Smooth muscle cell (in vitro differentiated cells): ENCODE measurements around the gene LRFN2. TPM values are rescaled to one million over a fixed set of nuclear protein-coding genes. Genes with fewer than 3 reads are reported as not detected.

Experiments
- DNase-seq: peaks from one replicate; lab custom pipeline; 2025; ENCODE audit not compliant: unreplicated experiment; lab: John Stamatoyannopoulos, UW
- H2AFZ ChIP-seq: fragments of 200-600 bp; sonication (generic); 2 replicates; pipeline ENCODE4 v1.6.0; 2016; ENCODE audit warnings: antibody characterized with exemption, low read depth, mild to moderate bottlenecking
- H3F3A ChIP-seq: fragments of 200-600 bp; sonication (generic); 2 replicates; pipeline ENCODE4 v1.6.0; 2017; ENCODE audit warnings: antibody characterized with exemption, low read depth
- H3K27ac ChIP-seq: fragments of 200-600 bp; sonication (generic); 2 replicates; pipeline ENCODE4 v1.5.1; 2016; ENCODE audit warnings: low read depth, mild to moderate bottlenecking
- H3K27me3 ChIP-seq: fragments of 200-600 bp; sonication (generic); 2 replicates; pipeline ENCODE4 v1.6.1; 2016; ENCODE audit warnings: low read depth, mild to moderate bottlenecking
- H3K36me3 ChIP-seq: fragments of 200-600 bp; sonication (generic); 2 replicates; pipeline ENCODE4 v1.5.1; 2016; ENCODE audit warnings: low read depth
- H3K4me1 ChIP-seq: fragments of 200-600 bp; sonication (generic); 2 replicates; pipeline ENCODE4 v1.5.1; 2016; ENCODE audit warnings: low read depth
- H3K4me2 ChIP-seq: fragments of 200-600 bp; sonication (generic); 2 replicates; pipeline ENCODE4 v1.6.0; 2016; ENCODE audit warnings: mild to moderate bottlenecking
- H3K4me3 ChIP-seq: fragments of 200-600 bp; sonication (generic); 2 replicates; pipeline ENCODE4 v1.5.1; 2016; ENCODE audit warnings: mild to moderate bottlenecking
- H3K79me2 ChIP-seq: fragments of 200-600 bp; sonication (generic); 2 replicates; pipeline ENCODE4 v1.6.0; 2016; ENCODE audit warnings: low read depth, mild to moderate bottlenecking
- H3K9ac ChIP-seq: fragments of 200-600 bp; sonication (generic); 2 replicates; pipeline ENCODE4 v1.6.0; 2016; ENCODE audit warnings: low read depth
- H3K9me3 ChIP-seq: fragments of 200-600 bp; sonication (generic); replicated peaks from 2 replicates; pipeline ENCODE4 v1.5.1; 2016; ENCODE audit warnings: low read depth
- H4K20me1 ChIP-seq: fragments of 200-600 bp; sonication (generic); 2 replicates; pipeline ENCODE4 v1.6.0; 2016; ENCODE audit warnings: low read depth
- CTCF ChIP-seq: fragments of 200-600 bp; sonication (generic); IDR thresholded peaks from 2 replicates; pipeline ENCODE4 v1.5.1; 2017; ENCODE audit warnings: borderline replicate concordance, mild to moderate bottlenecking, antibody characterized with exemption; ENCODE audit not compliant: insufficient read depth, poor library complexity, severe bottlenecking
- WGBS: methylation state at CpG from one replicate; pipeline ENCODE4 v1.1.7; 2016; ENCODE audit warnings: low lambda C conversion rate; 5-methylcytosine and 5-hydroxymethylcytosine counted together
- polyA plus RNA-seq: library from polyadenylated mRNA; unstranded; fragments of >200 nt; fragmentation: Nextera tagmentation; extraction: Ambion mirVana; gene quantifications from 2 replicates; pipeline ENCODE4 v1.2.1, GENCODE V29; 2016
- total RNA-seq: library from RNA; depleted of rRNA; stranded (reverse); fragments of >200 nt; gene quantifications from 2 replicates; pipeline ENCODE4 v1.2.3, GENCODE V29; 2014

Gene LRFN2
- total and polyA plus RNA-seq, 2 experiments from 2014 or later = 0.04 to 0.57 TPM

- peaks cover 4% of the 10 kb centered on the region for H3K27me3 ChIP-seq
- no peaks in the 10 kb centered on the region for H3F3A ChIP-seq
- no peaks in the 10 kb centered on the region for H3K79me2 ChIP-seq
- H3K36me3 ChIP-seq = no peaks in the 10 kb centered on the region
- H3K9ac ChIP-seq = no peak overlapping the region
- no peaks in the 10 kb centered on the region for H4K20me1 ChIP-seq
- no peak overlapping the region for H3K27ac ChIP-seq
- H3K4me3 ChIP-seq = no peak overlapping the region
- no peak for DNase-seq
- no peaks in the 10 kb centered on the region for H3K4me1 ChIP-seq
- WGBS = 30% methylated on average over 1 of the region's 1 CpG
- H3K4me2 ChIP-seq = no peak overlapping the region
- H2AFZ ChIP-seq = no peak overlapping the region
- TF ChIP-seq CTCF = no peak
- no peaks in the 10 kb centered on the region for H3K9me3 ChIP-seq
These were observed 142.4 kb downstream of the LRFN2 start for GRCh38 chr6:40444811-40445210.

DNA sequence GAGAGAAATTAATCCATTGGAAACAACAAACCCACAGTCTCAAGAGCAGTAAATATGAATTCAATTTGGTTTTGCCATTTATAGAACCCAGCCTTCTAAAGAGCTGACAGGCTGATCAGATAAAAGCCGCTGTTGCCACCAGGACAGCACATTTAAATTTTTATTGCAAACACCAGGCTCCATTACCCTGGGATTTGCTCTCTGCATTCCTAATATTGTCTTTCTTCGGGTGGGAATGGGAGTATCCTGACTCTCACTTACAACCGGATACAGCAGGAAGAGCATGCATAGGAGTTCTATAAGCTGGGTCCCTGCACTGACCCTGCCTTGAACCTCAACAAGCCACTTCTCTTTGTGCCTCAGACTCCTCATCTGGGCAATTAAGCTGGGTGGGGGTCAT lies 142.9 kb downstream of the LRFN2 start:
- no peak overlapping the region for H3K27ac ChIP-seq
- no peak overlapping the region for H3K4me3 ChIP-seq
- no peaks in the 10 kb centered on the region for H4K20me1 ChIP-seq
- DNase-seq = no peak
- no peaks in the 10 kb centered on the region for H3F3A ChIP-seq
- H3K27me3 ChIP-seq = peaks cover 3% of the 10 kb centered on the region
- H3K9me3 ChIP-seq = no peaks in the 10 kb centered on the region
- no peak overlapping the region for H3K4me2 ChIP-seq
- H3K9ac ChIP-seq = no peak overlapping the region
- WGBS = 38% methylated on average over 3 of the region's 3 CpGs
- no peaks in the 10 kb centered on the region for H3K4me1 ChIP-seq
- TF ChIP-seq CTCF = no peak
- H3K79me2 ChIP-seq = no peaks in the 10 kb centered on the region
- no peak overlapping the region for H2AFZ ChIP-seq
- no peaks in the 10 kb centered on the region for H3K36me3 ChIP-seq

GRCh38 chr6:40443842-40444241 lies 143.3 kb downstream of the LRFN2 start:
- Histone ChIP-seq H3K4me1 (no peaks in the 10 kb centered on the region), H3K79me2 (no peaks in the 10 kb centered on the region), H3K36me3 (no peaks in the 10 kb centered on the region), H3K4me3 (no peak overlapping the region), H3K27me3 (no peaks in the 10 kb centered on the region), H3K27ac (no peak overlapping the region), H2AFZ (no peak overlapping the region), H3K9me3 (no peaks in the 10 kb centered on the region), H3K9ac (no peak overlapping the region), H3K4me2 (no peak overlapping the region), H4K20me1 (no peaks in the 10 kb centered on the region), H3F3A (no peaks in the 10 kb centered on the region)
- no peak for TF ChIP-seq CTCF
- DNase-seq = no peak
- 91% methylated on average over 2 of the region's 2 CpGs for WGBS

DNA sequence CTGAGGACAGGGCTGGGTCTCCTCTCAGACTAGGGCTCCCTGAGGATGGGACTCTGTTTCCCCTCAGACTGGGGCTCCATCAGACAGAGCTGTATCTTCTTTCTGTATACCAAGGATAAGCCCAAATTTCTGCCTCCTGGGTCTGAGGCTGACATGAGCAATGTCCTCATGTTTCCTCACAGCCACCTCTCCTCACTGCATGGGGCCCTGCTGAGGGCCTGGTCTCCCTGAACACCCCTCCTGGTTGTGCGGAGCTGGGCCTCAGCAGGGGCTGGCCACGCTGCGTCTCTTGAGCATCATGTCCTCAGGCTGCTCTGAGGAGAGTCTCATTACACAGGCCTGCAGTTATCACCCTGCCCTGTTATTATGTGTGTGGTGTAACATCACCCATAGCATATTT lies 144.6 kb downstream of the LRFN2 start:
- Histone ChIP-seq H3K9me3 (no peaks in the 10 kb centered on the region), H3K4me2 (no peak overlapping the region), H3K4me1 (no peaks in the 10 kb centered on the region), H2AFZ (no peak overlapping the region), H3K79me2 (no peaks in the 10 kb centered on the region), H3K27ac (no peak overlapping the region), H3K4me3 (no peak overlapping the region), H3F3A (no peaks in the 10 kb centered on the region), H3K36me3 (no peaks in the 10 kb centered on the region), H3K9ac (no peak overlapping the region), H4K20me1 (no peaks in the 10 kb centered on the region), H3K27me3 (no peaks in the 10 kb centered on the region)
- DNase-seq = no peak
- 95% methylated on average over 3 of the region's 3 CpGs for WGBS
- no peak for TF ChIP-seq CTCF
